Pancreas (tissue), 10 donors: ENCODE data around the gene SFXN5. TPM values are rescaled to one million over a fixed set of nuclear protein-coding genes. Genes with fewer than 3 reads are reported as not detected.

Experiments used
- ATAC-seq, 4 donors: fragments of 200-7000 bp; cut with Tn5 transposase; one replicate each; pipeline versions ENCODE4 v1.8.0 to v1.9.1; 2020; ENCODE audit warnings: mild to moderate bottlenecking in 4 of 4, moderate library complexity in 4 of 4
- DNase-seq, 6 donors: peaks; one replicate each; pipeline ENCODE4 v3.0.0-alpha.2; 2020
- FAIRE-seq: peaks from 2 replicates; lab custom pipeline; 2012; peaks lifted over from hg19 to GRCh38; lab: Jason Lieb, UNC
- H3K27ac ChIP-seq, 4 donors: fragments of 200-600 bp; sonication (generic); 1 replicate in 3 of 4; 2 replicates in 1 of 4; pipeline versions ENCODE4 v1.5.0 to v1.8.0; 2020
- H3K27me3 ChIP-seq, 4 donors: fragments of 200-600 bp; one replicate each; pipeline ENCODE4 v1.8.0; 2021
- H3K36me3 ChIP-seq, 3 donors: fragments of 200-600 bp; sonication (generic) in 1 of 3; one replicate each; pipeline versions ENCODE4 v1.5.0 to v1.8.0; 2020 to 2021
- H3K4me1 ChIP-seq, 3 donors: fragments of 200-600 bp; one replicate each; pipeline ENCODE4 v1.8.0; 2021
- H3K4me3 ChIP-seq, 4 donors: fragments of 200-600 bp; sonication (generic) in 2 of 4; one replicate each; pipeline versions ENCODE4 v1.5.0 to v1.8.0; 2020 to 2021
- H3K9me3 ChIP-seq, 4 donors: fragments of 200-600 bp; one replicate each; pipeline ENCODE4 v1.8.0; 2021
- WGBS, 2 donors: extraction: QIAGEN DNeasy Blood & Tissue Kit; methylation state at CpG; one replicate each; pipeline ENCODE4 v1.1.7; 2013; 5-methylcytosine and 5-hydroxymethylcytosine counted together
- intact Hi-C, 3 donors: fragments of 100-400 bp; cut with DNase I; formaldehyde crosslinking; loops; one replicate each; pipeline versions ENCODE4 v1.11.1 to v1.14.2; 2022
- polyA plus RNA-seq, 2 donors: library from polyadenylated mRNA; stranded (reverse); fragments of 200-250 nt; gene quantifications; one replicate each; pipeline ENCODE4 v1.2.3, GENCODE V29; 2013
- total RNA-seq, 6 donors: library from RNA; stranded (reverse); fragmentation: NEBNext Ultra II Directional in 4 of 6; extraction: Animal tissue kit (Norgen Biotek cat#: 25700) in 4 of 6; gene quantifications; one replicate each; pipeline versions ENCODE4 v1.2.1 to v1.2.4, GENCODE V29; 2021 to 2023
- TF ChIP-seq, protein P1 (sequence below), 4 donors: fragments of 200-600 bp; sonication (generic) in 3 of 4; IDR thresholded peaks; one replicate each; pipeline versions ENCODE4 v1.5.0 to v1.8.0; 2021; ENCODE audit warnings: antibody characterized with exemption in 4 of 4
- donor health status: healthy with polysubstance abuse.
- donor health status: DM: no; HTN: no; CAD: no; lungs with moderate emphysema.
- donor health status: DM: no; HTN: no; CAD: no.
- donor health status: control.
- donor health status: control.
- donor health status: Bipolar disorder and iron deficiency.
- donor health status: DM: yes; HTN: yes; CAD: no.
- donor health status: DM: no; HTN: no; CAD: no.
- donor health status: DM: no; HTN: no; CAD: no.
- donor health status: DM: yes; HTN: yes; CAD: no.

SFXN5 gene
- total and polyA plus RNA-seq, 8 donors = 2.6 to 8.4 (median 5.4) TPM

DNA sequence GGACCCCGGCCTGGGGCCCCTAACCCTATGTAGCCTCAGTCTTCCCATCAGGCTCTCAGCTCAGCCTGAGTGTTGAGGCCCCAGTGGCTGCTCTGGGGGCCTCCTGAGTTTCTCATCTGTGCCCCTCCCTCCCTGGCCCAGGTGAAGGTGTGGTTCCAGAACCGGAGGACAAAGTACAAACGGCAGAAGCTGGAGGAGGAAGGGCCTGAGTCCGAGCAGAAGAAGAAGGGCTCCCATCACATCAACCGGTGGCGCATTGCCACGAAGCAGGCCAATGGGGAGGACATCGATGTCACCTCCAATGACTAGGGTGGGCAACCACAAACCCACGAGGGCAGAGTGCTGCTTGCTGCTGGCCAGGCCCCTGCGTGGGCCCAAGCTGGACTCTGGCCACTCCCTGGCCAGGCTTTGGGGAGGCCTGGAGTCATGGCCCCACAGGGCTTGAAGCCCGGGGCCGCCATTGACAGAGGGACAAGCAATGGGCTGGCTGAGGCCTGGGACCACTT lies 137.8 kb downstream of the SFXN5 start:
- H3K27me3 ChIP-seq = no peaks in the 10 kb centered on the region
- no peaks in the 10 kb centered on the region for H3K36me3 ChIP-seq
- FAIRE-seq (no peak), ATAC-seq (no peak), DNase-seq (peak in 2 of 6 donors; percentile 23 to 49)
- TF ChIP-seq, protein P1, sequence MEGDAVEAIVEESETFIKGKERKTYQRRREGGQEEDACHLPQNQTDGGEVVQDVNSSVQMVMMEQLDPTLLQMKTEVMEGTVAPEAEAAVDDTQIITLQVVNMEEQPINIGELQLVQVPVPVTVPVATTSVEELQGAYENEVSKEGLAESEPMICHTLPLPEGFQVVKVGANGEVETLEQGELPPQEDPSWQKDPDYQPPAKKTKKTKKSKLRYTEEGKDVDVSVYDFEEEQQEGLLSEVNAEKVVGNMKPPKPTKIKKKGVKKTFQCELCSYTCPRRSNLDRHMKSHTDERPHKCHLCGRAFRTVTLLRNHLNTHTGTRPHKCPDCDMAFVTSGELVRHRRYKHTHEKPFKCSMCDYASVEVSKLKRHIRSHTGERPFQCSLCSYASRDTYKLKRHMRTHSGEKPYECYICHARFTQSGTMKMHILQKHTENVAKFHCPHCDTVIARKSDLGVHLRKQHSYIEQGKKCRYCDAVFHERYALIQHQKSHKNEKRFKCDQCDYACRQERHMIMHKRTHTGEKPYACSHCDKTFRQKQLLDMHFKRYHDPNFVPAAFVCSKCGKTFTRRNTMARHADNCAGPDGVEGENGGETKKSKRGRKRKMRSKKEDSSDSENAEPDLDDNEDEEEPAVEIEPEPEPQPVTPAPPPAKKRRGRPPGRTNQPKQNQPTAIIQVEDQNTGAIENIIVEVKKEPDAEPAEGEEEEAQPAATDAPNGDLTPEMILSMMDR (IDR thresholded peaks at IDR 0.05) = no peak
- no peak overlapping the region for H3K4me3 ChIP-seq
- intact Hi-C loops = no loop called here
- H3K4me1 ChIP-seq = no peaks in the 10 kb centered on the region
- no peaks in the 10 kb centered on the region for H3K9me3 ChIP-seq
- no peak overlapping the region for H3K27ac ChIP-seq
- WGBS, 2 donors = 72 to 82% methylated on average over 10 to 12 of the region's 12 CpGs

DNA sequence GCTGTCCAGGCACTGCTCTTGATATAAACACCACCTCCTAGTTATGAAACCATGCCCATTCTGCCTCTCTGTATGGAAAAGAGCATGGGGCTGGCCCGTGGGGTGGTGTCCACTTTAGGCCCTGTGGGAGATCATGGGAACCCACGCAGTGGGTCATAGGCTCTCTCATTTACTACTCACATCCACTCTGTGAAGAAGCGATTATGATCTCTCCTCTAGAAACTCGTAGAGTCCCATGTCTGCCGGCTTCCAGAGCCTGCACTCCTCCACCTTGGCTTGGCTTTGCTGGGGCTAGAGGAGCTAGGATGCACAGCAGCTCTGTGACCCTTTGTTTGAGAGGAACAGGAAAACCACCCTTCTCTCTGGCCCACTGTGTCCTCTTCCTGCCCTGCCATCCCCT lies 138.3 kb downstream of the SFXN5 start:
- Histone ChIP-seq H3K36me3 (no peaks in the 10 kb centered on the region), H3K4me3 (no peak overlapping the region), H3K27ac (no peak overlapping the region), H3K4me1 (no peaks in the 10 kb centered on the region), H3K27me3 (no peaks in the 10 kb centered on the region), H3K9me3 (no peaks in the 10 kb centered on the region)
- no peak for ATAC-seq
- no peak for FAIRE-seq
- TF ChIP-seq, protein P1 (IDR thresholded peaks at IDR 0.05) = no peak
- DNase-seq = no peak
- intact Hi-C loops = no loop called here
- 80 to 84% methylated on average over 5 of the region's 5 CpGs for WGBS, 2 donors

DNA sequence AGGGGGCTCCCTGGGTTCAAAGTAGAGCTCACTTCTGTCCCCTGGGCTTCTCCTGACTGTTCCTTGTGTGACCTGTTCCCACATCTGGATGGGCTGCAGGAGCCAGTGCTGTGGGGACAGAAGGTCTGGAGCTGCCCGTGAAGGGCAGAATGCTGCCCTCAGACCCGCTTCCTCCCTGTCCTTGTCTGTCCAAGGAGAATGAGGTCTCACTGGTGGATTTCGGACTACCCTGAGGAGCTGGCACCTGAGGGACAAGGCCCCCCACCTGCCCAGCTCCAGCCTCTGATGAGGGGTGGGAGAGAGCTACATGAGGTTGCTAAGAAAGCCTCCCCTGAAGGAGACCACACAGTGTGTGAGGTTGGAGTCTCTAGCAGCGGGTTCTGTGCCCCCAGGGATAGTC lies 138.7 kb downstream of the SFXN5 start:
- Histone ChIP-seq H3K4me1 (no peaks in the 10 kb centered on the region), H3K4me3 (no peak overlapping the region), H3K36me3 (no peaks in the 10 kb centered on the region), H3K9me3 (no peaks in the 10 kb centered on the region), H3K27ac (no peak overlapping the region), H3K27me3 (no peaks in the 10 kb centered on the region)
- intact Hi-C loops = no loop called here
- 85 to 90% methylated on average over 4 of the region's 4 CpGs for WGBS, 2 donors
- peak in 1 of 6 donors; percentile 15 for DNase-seq
- FAIRE-seq = no peak
- no peak for ATAC-seq
- TF ChIP-seq, protein P1 (IDR thresholded peaks at IDR 0.05) = no peak

DNA sequence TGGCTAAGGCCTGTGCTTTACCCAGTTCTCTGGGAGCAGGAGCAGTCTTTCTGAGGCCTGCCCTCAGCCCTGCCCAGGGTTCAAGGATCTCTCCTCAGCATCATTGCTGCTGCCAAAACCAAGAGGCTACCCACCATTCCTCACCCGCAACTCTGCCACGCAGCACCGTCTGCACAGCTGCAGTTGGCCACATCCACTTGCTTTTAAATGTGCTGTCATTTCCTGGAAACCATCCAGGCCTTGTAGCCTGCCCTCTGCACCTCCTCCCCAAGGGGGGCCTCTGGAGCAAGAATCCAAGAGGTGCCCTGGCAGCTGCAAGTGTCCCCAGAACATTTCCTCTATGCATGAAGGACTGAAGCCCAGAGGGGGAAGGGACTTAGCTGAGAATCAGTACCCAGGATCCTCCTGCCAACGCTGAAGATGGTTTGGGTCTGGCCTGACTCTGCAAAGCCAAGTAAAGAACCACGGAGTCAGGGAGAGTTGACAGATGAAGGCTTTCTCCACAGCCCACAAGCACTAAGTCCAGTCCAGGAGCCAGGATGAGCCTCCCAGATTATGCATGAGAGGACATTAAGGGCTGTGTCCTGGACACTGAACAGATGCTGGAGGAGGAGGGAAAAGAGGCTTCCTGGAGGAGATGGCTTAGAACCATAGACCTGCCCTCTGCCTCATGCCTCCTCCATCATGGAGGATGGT lies 139.3 kb downstream of the SFXN5 start:
- DNase-seq (peak in 1 of 6 donors; percentile 18), FAIRE-seq (no peak)
- peaks cover 0 to 6% (median 0%) of the 10 kb centered on the region in 4 donors for H3K27me3 ChIP-seq

More for the DNA sequence above, 139.3 kb downstream of the SFXN5 start:
- Histone ChIP-seq H3K36me3 (no peaks in the 10 kb centered on the region), H3K9me3 (no peaks in the 10 kb centered on the region), H3K4me3 (no peak overlapping the region), H3K4me1 (no peaks in the 10 kb centered on the region), H3K27ac (no peak overlapping the region)
- WGBS, 2 donors = 51 to 66% methylated on average over 5 of the region's 5 CpGs
- TF ChIP-seq, protein P1 (IDR thresholded peaks at IDR 0.05) = no peak
- intact Hi-C loops = no loop called here
- ATAC-seq = no peak
